GM12801 (cell line): Measurements from ENCODE around the gene PLCH1.

ENCODE experiments used
- TF ChIP-seq, protein P1 (sequence below): IDR thresholded peaks from one replicate; pipeline ENCODE4 v1.5.1; 2011; ENCODE audit warnings: control low read depth; ENCODE audit not compliant: insufficient read length; ENCODE audit errors: extremely low read depth

The PLCH1 gene

DNA sequence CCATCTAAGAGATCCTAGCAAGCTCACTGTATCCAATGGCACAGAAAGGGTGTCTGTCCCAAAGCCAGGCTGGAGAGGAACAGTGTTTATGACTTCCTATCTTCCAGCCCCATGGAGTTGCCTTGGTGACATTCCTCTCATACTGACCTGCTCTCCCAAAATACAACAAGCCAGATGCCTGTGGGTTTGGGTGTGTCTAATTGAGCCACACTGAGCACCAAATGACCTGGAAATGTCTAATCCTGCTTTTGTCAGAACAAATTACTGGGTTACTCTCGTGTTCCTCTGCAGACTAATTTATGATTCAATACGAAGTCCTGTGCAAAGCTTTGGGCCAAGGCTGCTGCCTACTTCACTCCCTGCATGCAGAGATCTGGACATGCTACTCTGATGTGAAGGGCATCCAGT, 353.3 kb downstream of the PLCH1 start:
- TF ChIP-seq, protein P1, sequence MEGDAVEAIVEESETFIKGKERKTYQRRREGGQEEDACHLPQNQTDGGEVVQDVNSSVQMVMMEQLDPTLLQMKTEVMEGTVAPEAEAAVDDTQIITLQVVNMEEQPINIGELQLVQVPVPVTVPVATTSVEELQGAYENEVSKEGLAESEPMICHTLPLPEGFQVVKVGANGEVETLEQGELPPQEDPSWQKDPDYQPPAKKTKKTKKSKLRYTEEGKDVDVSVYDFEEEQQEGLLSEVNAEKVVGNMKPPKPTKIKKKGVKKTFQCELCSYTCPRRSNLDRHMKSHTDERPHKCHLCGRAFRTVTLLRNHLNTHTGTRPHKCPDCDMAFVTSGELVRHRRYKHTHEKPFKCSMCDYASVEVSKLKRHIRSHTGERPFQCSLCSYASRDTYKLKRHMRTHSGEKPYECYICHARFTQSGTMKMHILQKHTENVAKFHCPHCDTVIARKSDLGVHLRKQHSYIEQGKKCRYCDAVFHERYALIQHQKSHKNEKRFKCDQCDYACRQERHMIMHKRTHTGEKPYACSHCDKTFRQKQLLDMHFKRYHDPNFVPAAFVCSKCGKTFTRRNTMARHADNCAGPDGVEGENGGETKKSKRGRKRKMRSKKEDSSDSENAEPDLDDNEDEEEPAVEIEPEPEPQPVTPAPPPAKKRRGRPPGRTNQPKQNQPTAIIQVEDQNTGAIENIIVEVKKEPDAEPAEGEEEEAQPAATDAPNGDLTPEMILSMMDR: no peak

DNA sequence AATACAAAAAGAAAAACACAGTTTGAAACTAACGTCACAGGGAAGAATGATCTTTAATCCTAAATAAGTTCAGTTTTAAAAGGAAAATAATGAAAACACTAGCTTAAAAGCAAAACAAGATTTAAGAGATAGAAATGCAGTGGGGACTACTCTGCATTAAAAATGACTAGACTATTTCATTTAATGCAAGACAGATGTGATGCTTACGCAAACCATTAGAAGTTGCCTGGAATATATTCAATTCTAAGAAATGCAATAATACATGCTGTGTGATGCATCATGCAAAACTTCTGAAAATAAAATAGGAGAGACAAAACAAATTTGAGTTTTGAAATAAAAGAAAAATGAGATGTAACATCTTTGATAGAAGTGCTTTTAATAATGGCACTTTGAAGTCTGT, 353.8 kb downstream of the PLCH1 start:
- TF ChIP-seq, protein P1: no peak

DNA sequence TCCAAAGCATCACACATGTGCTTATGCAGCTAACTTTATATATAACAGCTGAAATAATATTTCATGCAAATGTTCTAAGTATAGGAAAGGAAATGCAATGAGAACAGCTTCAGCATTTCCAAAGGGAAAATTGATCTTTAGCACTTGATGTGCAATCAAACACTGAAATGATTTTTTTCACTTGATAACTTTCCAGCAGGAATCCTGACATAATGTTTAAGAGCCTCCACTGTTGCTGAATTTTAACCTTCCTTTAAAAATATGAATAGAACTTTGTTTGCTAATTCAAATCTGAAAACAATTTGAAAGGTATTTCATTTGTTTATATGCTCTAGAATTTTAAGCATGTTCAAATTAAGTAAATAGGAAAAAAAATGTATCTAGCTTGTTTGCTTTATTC, 354.5 kb downstream of the PLCH1 start:
- TF ChIP-seq, protein P1: no peak

DNA sequence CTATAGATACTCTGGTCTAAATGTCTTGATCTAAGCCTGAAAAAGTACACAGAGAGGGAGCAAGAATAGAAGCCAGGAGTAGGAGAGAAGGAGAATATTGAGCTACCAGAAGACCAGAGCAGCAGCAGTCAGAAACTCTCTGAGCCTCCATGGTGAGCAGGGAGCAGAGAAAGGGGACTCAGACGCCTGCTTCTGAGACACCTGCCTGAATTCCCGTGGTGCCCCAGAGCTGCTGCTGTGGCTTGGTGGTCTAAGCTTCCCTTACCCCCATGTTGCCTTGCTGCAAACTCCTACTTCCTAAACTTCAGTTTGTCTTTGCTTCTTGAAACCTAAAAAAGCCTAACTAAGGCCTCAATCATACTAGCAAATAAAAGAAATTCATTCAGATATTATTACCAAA, 356.5 kb downstream of the PLCH1 start:
- TF ChIP-seq, protein P1: no peak

DNA sequence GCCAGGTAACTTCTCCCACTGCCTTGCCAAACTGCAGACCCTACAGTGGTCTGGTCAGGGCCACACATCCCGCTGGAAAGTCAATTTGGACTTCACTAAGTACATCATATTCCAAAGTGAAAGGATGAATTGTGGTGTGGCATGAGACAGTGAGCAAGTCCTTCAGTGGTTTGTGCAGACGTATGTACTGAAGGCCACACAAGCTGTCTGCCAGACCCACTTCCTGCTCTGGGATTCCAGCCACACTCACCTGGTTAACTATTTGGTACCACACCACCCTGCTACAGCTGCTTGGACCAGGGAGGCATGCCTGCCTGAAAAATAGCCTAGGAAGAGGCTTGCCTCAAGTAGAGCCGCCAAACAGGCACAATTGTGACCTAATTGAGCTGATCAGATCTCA, 357.3 kb downstream of the PLCH1 start:
- TF ChIP-seq, protein P1: no peak

DNA sequence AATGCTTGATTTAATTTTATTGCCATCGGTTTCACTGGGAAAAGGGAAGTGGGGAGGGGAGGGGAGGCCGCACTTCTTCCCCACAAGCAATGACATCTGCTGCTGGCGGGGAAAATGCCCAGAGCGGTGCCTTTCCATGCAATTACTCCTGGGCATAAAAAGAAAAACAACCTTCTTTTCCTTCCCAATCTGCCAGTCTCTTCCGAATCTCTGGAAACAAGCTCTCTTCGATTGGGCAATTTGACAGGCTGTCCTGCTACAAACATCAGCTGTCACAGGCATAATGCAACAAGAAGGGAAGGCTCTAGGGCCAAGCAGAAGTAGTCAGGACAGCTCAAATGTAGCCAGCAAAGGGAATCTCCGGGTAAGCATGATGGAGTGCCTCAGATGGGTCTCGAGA, 358.0 kb downstream of the PLCH1 start:
- TF ChIP-seq, protein P1: no peak

DNA sequence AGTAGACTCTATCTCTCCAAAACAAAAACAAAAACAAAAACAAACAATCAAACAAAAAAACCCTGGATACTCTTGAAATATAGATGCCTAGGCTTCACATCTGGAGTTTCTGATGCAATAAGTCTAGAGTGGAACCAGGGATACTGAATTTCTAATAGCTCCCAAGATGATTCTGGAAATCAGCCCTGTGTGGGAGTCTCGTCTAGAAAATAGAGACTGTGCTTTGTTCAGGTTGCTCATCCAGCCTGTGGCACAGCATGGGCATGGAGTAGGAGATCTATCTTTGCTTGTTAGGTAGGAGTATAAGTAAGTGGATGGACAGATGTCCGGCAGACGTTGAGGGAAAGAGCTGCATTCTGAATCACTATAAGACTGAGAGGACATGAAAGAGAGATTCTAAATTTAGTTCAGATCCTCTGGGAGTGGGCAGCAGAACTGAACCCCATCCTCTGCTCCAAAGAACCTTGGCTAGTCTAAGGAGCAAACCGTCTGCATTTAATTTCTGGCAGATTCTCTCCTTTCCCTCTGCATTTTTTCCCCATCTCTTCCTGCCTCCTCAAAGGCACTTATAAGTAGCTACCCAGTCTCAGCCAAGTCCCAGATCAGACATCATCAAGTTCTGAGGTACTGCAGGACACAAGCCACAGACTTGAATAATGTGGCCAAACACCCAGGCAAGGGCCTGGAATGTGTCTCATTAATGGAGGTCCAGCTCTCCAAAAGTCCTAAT, 358.8 kb downstream of the PLCH1 start:
- TF ChIP-seq, protein P1: no peak
